HL-60 (cell line): ENCODE data around the gene EBF3.

Experiments
- DNase-seq, 2 experiments: peaks; one replicate each; pipeline ENCODE4 v3.0.0-alpha.2; 2010 to 2020; ENCODE audit warnings: low read depth in 1 of 2, low spot score in 1 of 2
- H3K27ac ChIP-seq: fragments of 250-450 bp; sonication (Bioruptor Pico); replicated peaks from 2 replicates; pipeline ENCODE4 v1.5.1; 2020; ENCODE audit warnings: mild to moderate bottlenecking, moderate library complexity
- H3K27me3 ChIP-seq: fragments of 250-450 bp; sonication (Bioruptor Pico); 2 replicates; pipeline ENCODE4 v1.5.1; 2021; ENCODE audit warnings: mild to moderate bottlenecking, moderate library complexity; ENCODE audit not compliant: insufficient read depth, poor library complexity, severe bottlenecking
- H3K4me3 ChIP-seq: replicated peaks from 2 replicates; pipeline ENCODE4 v1.5.1; 2011; ENCODE audit warnings: mild to moderate bottlenecking, control low read depth, low read length; ENCODE audit not compliant: insufficient read depth
- GABPA ChIP-seq: IDR thresholded peaks from 2 replicates; pipeline ENCODE4 v1.6.1; 2012; ENCODE audit warnings: low read depth
- POLR2AphosphoS5 ChIP-seq: IDR thresholded peaks from 2 replicates; pipeline ENCODE4 v1.6.1; 2012; ENCODE audit warnings: low read depth
- SPI1 ChIP-seq: IDR thresholded peaks from 2 replicates; pipeline ENCODE4 v1.6.1; 2012; ENCODE audit warnings: low read depth, mild to moderate bottlenecking, borderline replicate concordance
- TF ChIP-seq, protein P1 (sequence below): IDR thresholded peaks from 2 replicates; pipeline ENCODE4 v1.6.1; 2012; ENCODE audit warnings: low read depth; ENCODE audit not compliant: insufficient replicate concordance
- TF ChIP-seq, protein P2 (sequence below): IDR thresholded peaks from one replicate; pipeline ENCODE4 v1.5.1; 2011; ENCODE audit warnings: low read length, control low read depth, inconsistent platforms; ENCODE audit not compliant: insufficient read depth

Gene EBF3

DNA sequence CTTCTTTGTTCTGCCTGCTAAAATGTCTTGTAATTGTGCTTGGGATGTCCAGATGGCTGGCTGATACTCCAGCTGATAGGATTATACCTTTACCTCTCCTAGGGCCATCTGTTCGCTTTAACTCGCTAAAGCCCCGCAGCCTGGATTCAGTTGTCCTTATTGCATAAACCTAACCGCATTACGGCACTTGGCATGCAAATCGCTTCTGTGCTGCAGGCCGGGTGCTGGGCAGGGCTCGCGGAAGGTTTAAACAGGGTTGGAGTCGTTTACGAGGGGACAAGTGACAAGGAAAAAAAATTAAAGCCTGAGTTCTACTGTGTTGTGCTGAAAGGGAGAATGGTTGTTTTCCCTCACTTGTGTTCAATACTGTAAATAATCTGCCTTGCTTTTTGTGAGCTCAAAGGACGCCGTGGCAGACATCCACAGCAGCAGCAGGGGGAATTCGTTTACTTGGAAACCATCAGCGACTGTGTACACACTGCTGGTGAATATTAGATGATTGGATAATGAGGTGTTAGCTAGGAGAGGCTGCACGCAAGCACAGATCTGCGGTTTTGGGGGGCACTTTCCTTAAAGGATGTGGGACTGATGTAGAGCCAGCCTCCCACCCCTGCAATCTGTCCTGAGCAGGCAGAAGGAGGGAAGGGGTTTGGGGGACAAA lies 93.0 kb downstream of the EBF3 start:
- no peak overlapping the region for H3K4me3 ChIP-seq
- DNase-seq = peak; percentile 88 to 89
- peak overlapping the region; percentile 82 for H3K27ac ChIP-seq
- TF ChIP-seq GABPA (peak; percentile 10; the same call in 1 of the 2 replicates), SPI1 (peak; percentile 61; the same call in 1 of the 2 replicates), POLR2AphosphoS5 (peak; percentile 74)
- TF ChIP-seq, protein P1, sequence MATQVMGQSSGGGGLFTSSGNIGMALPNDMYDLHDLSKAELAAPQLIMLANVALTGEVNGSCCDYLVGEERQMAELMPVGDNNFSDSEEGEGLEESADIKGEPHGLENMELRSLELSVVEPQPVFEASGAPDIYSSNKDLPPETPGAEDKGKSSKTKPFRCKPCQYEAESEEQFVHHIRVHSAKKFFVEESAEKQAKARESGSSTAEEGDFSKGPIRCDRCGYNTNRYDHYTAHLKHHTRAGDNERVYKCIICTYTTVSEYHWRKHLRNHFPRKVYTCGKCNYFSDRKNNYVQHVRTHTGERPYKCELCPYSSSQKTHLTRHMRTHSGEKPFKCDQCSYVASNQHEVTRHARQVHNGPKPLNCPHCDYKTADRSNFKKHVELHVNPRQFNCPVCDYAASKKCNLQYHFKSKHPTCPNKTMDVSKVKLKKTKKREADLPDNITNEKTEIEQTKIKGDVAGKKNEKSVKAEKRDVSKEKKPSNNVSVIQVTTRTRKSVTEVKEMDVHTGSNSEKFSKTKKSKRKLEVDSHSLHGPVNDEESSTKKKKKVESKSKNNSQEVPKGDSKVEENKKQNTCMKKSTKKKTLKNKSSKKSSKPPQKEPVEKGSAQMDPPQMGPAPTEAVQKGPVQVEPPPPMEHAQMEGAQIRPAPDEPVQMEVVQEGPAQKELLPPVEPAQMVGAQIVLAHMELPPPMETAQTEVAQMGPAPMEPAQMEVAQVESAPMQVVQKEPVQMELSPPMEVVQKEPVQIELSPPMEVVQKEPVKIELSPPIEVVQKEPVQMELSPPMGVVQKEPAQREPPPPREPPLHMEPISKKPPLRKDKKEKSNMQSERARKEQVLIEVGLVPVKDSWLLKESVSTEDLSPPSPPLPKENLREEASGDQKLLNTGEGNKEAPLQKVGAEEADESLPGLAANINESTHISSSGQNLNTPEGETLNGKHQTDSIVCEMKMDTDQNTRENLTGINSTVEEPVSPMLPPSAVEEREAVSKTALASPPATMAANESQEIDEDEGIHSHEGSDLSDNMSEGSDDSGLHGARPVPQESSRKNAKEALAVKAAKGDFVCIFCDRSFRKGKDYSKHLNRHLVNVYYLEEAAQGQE = no peak
- H3K27me3 ChIP-seq = no peaks in the 10 kb centered on the region

DNA sequence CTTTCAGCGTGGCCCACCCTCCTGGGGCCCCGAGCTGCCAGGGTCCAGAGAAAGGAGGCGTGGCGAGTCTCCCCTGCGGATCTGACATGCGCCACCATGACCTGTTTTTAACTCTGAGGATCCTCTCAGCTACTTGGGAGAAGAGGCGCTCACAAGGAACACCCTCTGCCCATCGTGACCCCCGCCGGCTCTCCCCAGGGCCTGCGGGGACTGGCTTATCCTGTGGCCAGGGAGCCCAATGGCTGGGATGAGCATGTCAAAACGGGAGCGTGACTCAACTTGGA lies 93.7 kb downstream of the EBF3 start:
- H3K27ac ChIP-seq = peak overlapping the region; percentile 82
- TF ChIP-seq POLR2AphosphoS5 (no peak), GABPA (no peak), SPI1 (no peak)
- TF ChIP-seq, protein P2, sequence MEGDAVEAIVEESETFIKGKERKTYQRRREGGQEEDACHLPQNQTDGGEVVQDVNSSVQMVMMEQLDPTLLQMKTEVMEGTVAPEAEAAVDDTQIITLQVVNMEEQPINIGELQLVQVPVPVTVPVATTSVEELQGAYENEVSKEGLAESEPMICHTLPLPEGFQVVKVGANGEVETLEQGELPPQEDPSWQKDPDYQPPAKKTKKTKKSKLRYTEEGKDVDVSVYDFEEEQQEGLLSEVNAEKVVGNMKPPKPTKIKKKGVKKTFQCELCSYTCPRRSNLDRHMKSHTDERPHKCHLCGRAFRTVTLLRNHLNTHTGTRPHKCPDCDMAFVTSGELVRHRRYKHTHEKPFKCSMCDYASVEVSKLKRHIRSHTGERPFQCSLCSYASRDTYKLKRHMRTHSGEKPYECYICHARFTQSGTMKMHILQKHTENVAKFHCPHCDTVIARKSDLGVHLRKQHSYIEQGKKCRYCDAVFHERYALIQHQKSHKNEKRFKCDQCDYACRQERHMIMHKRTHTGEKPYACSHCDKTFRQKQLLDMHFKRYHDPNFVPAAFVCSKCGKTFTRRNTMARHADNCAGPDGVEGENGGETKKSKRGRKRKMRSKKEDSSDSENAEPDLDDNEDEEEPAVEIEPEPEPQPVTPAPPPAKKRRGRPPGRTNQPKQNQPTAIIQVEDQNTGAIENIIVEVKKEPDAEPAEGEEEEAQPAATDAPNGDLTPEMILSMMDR = no peak
- TF ChIP-seq, protein P1 = no peak
- no peaks in the 10 kb centered on the region for H3K27me3 ChIP-seq
- DNase-seq = no peak
- H3K4me3 ChIP-seq = no peak overlapping the region

DNA sequence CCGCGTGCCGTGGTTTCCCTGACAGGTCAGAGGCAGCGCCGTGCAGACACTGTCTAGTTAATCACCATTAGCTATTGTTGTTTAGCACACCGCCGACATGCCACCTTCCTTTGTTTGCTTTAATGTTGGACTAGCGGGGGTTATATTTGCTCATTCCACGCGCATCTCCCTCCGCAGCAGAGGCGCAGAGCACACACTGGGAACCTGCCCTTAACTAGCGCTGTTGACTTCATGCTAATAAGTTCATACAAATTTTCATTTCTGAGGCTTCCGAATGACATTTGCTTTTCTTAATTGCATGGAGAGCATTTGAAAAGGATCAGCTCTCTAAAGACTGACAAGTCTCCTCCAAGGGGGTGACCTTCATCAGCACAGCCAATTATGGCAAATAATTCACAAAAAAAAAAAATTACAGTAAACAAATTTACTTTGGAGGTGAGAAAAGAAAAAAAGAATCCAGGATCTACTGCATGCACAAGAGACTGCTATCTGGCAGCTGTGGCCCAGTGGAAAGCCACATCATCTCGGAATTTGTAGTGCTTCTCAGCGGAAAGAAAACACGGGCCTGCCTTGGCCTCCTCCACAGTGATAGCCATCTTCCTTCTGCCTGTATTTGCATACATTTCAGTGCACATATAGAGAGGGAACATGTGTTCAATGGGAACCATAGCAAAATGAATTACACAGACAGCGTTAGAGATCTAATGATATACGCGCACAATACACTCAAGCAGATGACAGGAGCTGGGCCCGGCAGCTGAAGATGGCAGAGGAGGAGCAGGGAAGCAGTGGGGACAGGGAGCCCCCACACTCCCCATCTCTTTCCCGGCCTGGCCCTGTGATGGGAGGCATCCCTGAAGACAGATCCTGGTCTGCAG lies 94.2 kb downstream of the EBF3 start:
- TF ChIP-seq POLR2AphosphoS5 (no peak), SPI1 (no peak), GABPA (no peak)
- TF ChIP-seq, protein P1 = no peak
- TF ChIP-seq, protein P2 = no peak
- no peak for DNase-seq
- Histone ChIP-seq H3K27ac (peak overlapping the region; percentile 82), H3K27me3 (no peaks in the 10 kb centered on the region), H3K4me3 (no peak overlapping the region)
